Stimulated activated CD8-positive, alpha-beta memory T cell treated with anti-CD3 and anti-CD28 coated beads, Interleukin-15, amount 100 ng/mL, for 4 hours (primary cell): Measurements from ENCODE around the gene GID4.

ENCODE experiments used
- DNase-seq, 2 donors: peaks; one replicate each; pipeline ENCODE4 v3.0.0-alpha.2; 2020; ENCODE audit warnings: low read depth in 2 of 2

Gene GID4

DNA sequence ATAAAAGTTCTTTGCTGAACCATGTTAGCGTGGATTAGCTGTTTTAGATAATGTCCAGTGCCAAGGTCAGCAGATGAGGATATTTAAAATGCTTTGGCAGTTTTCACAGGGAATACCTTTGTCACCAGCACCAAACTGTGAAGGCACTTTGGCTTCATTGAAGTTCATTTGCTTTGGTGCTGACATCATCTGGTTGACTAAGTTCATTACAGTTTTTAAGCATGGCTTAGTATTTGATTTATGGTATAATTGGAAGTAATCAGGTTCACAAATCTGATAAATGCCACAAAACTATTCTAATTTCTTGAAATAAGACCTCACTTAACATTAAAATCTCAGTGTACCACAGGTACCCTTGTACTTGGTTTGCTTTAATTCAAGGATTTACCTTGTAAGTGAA lies 4.3 kb downstream of the GID4 start:
- no peak for DNase-seq

DNA sequence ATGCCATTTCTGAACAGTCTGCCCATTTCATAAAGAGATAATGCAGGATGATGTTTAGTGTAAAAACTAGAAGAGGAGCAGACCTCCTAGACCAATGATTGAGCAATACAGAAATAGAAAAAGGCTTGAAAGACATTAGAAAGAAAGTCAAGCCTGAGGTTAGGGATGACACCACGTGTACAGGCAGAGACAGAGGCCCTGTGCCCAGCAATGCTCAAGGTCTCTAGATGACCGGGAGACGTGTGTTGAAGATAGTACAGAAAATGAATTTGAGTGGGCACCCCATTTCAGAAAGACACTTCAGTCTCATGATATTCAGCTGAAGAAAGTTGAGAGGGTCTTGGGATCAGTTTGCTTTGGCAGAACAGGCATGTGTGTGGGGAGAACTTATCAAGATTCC lies 5.4 kb downstream of the GID4 start:
- DNase-seq, result no peak

DNA sequence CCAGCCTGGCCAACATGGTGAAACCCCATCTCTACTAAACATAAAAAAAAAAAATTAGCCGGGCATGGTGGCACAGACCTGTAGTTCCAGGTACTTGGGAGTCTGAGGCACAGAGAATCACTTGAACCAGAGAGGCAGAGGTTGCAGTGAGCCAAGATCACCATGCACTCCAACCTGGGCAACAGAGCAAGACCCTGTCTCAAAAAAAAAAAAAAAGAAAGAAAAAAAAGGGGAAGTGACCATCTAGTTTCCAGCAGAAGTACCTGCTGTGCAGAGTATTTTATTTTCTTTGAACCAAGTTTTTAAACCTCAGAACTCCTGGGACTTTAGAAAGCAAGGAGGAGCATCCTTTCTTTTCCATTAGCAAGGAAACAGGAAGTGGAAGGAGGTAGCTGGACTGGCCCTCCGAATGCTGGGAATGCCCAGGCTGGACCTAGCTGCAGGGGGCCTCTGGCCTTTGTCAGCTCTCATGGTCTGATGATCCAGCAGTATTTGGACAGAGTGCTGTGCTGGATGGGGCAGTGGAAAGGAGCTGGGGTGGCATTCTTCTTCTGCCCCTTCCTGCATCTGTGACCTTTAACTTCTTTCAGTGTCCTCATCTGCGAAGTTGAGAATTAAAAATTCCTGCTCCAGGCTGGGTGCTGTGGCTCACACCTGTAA lies 6.6 kb downstream of the GID4 start:
- DNase-seq, result no peak

DNA sequence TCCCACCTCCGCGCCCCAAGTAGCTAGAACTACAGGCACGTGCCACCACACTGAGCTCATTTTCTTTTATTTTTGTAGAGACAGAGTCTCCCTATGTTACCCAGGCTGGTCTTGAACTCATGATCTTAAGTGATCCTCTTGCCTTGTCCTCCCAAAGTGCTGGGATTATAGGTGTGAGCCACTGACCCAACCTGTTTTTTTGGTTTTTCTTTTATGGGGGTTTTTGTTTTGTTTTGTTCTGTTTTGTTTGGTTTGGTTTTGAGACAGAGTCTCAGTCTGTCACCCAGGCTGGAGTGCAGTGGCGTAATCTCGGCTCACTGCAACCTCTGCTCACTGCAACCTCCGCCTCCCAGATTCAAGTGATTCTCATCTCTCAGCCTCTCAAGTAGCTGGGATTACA lies 16.4 kb downstream of the GID4 start:
- no peak for DNase-seq

DNA sequence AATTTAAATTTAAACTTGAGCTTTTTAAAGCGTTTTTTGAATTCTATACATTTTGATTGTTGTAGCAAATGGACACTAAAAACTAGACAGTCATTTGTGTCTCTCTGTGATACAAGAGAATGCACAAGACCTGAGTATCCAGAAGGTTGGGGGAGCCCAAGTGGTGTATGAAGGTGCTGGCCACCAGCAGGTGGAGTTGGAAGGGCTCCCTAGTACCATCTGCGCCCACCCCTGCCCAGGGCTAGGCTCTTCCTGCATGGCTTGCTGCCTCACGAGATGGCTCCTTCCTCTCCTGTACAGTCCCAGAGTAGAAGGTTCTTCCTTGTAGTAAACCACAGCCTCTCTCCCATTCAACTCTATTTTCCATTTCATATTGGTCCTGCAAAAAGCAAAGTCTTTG lies 17.0 kb downstream of the GID4 start:
- DNase-seq, result no peak

DNA sequence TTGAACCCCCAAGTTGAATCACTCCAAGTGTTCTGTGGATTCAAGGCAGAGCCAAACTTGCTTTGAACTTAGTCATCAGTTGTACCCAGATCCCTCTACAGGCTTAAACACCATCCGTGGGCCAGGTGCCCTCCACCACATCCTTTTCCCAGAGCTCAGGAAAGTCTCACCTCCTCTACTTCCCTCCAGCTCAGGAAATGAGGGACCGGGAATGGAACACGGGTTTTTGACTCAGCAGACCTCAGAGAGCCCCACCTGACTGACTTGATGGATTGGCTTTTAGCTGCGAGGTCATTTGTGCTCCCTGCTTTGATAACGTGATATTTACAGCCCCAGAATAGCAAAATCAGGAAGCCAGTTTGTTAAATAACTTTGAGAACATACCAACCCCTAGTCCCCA lies 20.1 kb downstream of the GID4 start:
- DNase-seq, result no peak

DNA sequence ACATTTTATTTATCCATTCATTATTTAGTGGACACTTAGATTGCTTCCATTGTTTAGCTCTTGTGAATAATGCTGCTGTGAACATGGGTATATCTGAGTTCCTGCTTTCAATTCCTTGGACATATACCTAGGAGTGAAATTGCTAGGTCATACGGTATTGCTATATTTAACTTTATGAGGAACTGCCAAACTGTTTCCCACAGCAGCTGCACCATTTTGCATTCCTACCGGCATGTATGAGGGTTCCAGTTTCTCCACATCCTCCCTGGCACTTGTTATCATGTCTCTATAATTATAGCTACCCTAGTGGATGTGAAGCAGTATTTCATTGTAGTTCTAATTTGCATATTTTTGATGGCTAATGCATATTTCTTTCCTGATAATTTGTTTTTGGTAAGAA lies 24.8 kb downstream of the GID4 start:
- no peak for DNase-seq

DNA sequence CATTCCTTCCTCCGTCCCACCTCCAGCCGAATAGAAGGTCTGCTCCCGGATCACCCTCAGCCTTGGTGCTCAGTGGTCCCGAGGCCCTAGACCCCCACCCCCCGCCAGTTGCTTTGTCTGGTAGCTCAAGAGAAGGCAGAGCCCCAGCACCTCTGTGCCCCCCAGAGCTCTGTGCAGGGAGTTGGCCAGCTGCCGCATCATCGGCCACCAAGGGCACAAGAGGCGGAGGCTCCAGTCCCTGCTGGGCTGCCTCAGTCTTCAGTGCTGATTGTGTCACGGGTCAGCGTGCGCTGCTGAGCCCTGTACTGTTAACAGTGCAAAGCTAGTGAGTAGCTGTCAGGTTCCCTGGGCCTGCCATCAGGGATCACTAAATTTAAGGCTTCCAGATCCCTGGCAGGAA lies 26.3 kb downstream of the GID4 start:
- DNase-seq, result no peak

DNA sequence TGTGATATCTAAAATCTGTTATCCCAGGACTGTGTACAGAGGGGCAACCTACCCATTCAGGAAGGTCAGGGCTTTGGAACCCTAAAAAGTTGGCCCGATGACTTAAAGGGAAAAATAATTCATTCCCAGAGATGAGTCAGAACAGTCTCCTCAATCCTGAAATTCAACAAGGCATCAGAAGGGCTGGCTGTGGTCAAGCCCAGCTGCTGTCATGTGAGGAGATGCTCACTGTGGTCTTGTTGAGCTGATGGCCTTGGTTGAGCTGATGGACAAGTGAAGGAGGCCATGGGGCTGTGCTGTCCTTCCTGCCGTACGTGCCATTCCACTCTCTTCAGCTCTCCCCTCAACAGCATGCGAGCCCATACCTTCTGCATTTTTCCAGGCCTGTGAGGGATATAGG lies 27.7 kb downstream of the GID4 start:
- DNase-seq, result no peak

DNA sequence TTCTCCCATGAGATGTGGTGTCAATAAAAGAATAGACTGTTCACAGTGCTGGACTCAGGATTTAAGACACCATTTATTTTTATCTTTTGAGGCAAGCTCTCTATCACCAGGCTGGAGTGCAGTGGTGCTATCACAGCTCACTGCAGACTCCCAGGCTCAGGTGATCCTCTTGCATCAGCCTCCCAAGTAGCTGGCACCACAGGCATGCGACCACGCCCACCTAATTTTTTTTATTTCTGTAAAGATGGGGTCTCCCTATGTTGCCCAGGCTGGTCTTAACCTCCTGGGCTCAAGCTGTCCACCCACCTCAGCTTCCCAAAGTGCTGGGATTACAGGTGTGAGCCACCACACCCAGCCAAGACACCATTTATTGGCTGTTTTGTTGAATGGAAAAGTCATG lies 29.9 kb downstream of the GID4 start:
- no peak for DNase-seq

DNA sequence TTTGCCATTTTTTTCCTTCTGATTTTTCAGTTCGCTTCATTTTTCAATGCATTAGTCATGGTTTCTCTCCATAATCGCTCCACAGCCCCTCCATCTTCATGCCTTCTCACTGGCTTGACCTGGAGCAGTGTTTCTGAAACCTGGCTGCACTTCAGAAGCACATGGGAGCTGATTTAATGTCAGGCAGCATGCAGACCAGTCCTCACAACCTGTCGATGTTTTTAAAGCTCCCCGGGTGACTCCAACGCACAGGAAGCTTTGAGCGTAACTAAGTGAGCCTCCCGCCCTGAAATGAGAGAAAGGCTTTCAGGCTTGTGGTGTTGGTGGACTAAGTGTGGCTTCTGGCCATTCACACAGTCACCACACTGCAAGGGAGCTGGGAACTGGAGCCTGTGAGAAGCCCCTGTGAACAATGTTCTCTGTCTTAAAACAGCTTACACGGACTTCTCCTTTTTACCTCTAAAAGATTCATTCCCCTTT lies 31.7 kb downstream of the GID4 start:
- no peak for DNase-seq

DNA sequence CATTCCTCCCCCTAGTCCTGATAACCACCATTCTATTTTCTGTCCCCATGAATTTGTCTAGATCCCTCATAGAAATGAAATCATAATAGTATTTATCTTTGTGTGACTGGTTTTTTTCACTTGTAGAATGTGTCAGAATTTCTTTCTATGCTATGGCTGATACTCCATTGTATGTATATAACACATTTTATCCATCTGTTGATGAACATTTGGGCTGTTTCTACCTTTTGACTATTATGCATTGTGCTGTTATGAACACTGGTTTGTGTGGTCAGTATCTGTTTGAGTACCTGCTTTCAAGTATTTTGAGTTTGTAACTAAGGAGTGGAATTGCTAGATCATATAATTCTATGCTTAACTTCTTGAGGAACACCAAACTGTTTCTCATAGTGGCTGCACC lies 32.5 kb downstream of the GID4 start:
- DNase-seq, result no peak

DNA sequence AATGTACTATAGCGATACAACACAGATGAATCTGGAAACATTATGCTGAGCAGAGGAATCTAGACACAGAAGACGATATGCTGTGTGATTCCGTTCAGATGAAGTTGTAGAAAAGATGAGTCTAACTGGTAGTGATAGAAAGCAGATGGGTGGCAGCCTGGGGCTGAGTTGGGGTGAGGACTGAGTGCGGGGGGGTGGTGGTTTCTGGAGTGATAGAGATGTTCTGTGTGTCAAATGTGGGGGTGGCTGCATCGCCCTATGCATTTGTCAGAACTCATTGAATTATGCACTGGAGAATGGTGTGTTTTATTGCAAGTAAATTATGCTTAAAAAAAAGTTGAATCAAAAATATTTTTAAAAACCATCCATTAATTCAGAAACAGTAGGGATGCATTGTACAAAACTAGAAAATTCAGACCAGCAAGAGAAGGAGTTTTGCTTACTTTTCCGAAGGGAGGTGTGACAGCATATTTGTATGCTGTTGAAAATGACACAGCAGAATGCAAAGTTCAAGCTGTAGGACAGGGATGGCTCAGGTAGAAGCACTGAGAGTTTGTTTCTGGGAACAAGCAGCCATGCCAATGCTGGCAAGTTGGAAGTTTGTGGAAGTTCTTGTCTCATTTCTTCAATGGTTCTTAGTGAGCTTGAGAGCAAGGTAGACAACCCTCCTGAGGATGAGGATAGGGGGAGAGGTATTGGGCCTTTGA lies 35.5 kb downstream of the GID4 start:
- no peak for DNase-seq

DNA sequence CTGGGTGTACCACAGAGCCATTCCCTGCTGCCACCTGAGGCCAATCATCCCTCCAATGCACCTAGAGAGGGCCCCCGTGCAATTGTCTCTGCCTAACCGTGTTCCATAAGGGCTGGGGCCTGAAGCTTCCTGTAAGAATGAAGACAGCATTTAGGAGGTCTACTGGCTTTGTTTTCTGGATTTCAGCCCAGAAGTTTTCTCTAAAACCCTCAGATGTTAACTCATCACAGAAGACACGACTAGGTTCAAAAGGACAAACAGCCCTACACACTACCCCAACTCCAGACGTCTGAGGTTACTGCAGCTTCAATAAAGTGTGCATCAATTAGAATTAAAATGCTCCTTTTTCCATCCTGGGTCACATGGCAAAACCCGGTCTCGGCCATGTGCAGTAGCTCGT lies 37.7 kb downstream of the GID4 start:
- DNase-seq, result no peak

DNA sequence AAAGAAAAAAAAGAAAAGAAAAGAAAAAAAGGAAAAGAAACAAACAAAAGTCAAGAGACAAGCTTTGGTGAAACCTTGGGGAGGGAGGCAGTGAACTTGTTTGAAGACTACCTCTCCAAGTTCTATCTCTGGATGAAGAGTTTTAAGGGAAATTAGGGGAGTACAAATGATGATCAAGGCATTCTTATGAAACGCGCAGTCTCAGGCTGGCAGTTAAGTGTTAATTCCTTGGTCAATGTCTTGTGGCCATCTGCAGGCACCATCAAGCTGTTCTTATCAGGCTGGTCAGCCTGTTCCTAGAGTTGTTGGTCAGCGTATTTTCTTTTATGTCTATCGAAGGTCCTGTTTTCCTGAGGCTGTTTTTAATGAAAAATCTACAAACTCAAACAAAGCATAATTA lies 40.3 kb downstream of the GID4 start:
- no peak for DNase-seq

DNA sequence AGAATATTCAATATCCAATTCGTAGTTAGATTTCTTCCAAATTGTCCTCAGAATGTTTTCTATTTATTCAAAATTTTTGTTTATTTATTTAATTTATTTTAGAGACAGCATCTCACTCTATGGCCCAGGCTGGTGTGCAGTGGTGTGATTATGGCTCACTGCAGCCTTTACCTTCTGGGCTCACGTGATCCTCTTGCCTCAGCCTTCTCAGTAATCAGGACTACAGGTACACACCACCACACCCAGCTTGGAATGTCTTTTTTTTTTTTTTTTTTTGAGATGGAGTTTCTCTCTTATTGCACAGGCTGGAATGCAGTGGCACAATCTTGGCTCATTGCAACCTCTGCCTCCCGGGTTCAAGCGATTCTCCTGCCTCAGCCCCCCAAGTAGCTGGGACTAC lies 45.0 kb downstream of the GID4 start:
- no peak for DNase-seq

DNA sequence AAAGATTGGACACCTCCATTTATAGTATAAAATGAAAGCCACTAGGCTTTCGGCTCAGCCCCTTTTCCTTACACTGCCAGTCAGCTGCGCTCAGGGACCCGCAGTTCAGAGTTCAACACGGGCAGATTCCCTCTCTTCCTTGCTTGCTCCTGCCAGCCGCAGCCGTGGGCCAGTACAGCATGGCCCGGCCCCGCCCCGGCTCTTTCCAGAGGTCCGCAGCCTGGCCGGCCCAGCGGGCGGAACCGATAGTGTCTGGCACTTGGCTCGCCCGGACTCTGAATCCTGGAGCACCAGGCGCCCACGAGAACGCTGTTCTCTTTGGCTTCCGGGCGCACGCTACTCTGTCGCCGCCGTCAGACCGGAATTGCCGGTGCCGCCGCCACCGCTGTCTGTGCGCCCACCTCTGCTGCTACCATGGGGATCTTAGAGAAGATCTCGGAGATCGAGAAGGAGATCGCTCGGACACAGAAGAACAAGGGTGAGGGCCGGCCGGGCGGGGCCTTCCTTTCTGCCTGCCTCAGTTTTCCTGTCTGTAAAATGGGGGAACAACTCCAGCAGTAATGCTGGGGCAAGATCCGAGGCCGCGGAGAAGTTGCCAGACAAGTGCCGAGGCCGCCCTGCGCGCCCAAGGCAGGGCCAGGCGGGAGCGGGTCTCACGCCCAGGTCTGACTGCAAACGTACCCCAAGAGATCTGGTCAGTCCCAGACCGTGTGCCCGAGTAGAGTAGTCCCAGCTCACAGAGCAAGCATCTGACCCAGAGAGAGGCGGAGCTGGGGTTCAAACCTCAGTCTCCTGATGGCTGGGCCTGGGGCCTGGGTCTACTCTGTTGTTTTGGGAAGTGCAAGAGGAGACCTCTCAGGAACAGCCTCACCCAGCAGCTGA lies 48.6 kb downstream of the GID4 start, which contains the start of gene DRG2:
TSS of gene DRG2 (plus strand) at position 339 of the 882 bp plus-strand sequence. CDS start at position 415, 76 bp downstream.
- DNase-seq, result peak; percentile 72 to 73

DNA sequence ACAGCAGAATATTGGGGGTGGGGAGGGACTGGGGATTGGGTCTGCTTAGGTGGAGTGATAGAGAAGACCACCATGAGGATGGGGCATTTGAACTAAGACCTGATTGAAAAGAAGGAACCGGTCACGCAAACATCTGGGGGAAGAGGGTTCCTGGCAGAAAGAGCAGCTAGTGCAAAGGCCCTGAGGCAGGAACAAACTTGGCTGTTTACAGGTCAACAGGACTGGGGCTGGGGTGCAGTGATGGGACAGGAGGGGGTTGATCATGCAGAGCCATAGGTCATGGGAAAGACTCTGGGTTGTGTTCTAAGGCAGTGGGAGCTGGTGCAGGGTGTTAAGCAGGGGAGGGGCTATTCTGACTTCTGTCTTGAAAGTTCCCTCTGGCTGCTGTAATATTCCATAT lies 50.4 kb downstream of the GID4 start:
- no peak for DNase-seq

DNA sequence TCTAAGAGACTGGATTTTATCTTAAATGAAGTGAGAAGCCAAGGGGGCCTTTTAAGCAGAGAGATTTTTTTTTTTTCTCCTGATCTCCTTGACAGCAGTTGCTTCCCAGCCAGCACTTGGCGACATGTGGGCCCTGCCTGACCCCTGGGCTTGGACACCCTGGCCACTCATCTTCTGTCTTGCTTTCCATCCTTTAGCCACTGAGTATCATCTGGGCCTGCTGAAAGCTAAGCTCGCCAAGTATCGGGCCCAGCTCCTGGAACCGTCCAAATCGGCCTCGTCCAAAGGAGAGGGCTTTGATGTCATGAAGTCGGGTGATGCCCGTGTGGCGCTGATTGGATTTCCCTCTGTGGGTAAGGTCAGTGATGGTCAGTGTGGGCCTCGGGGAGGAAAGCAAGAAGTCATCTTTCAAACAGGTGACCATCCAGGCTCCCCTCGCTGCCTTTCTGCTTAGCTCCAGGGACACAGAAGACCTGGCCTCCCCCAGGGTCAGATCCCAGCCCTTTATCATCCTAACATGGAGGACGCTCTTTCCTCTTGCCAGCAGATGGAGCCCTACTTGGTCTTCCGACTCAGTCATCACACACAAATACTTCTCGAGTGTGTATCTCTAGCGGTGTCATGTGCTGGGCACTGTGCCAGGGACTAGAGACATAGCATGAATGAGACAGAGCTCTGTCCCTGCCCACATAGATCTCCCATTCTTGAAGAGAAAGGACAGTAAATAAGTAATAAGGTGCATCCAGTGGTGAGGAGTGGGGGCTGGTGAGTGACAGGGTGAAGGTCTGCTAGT lies 54.6 kb downstream of the GID4 start:
- DNase-seq, result no peak

DNA sequence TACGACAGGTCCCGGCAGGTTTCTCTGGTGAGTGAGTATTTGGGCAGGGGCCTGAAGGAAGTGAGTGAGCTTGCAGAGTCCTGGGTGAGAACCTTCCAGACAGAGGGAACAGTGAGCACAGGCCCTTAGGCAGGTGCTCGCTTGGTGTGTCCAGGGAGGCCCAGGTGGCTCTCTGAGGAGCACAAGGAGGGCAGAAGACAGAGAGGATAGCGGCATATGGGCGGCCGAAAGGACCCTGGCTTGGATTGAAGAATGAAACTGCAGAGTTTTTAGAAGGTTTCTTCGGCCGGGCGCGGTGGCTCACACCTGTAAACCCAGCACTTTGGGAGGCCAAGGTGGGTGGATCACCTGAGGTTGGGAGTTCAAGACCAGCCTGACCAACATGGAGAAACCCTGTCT lies 55.2 kb downstream of the GID4 start:
- no peak for DNase-seq

DNA sequence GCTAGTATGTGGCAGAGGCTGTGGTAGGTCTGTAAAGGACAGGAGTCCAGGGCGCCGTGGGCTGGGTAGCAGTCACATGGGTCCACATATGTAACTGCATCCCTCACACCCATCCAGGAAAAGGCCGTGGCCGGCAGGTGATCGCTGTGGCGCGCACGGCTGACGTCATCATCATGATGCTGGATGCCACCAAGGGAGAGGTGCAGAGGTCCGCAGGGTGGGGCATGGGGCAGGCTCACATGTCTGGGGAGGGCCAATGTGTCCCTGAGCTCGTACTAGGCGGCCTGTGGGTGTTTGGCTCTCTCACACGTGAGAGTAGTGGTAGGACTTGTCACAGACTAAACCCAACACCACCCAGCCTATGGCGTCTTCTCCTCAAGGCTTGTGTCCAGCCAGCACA lies 60.3 kb downstream of the GID4 start:
- no peak for DNase-seq

DNA sequence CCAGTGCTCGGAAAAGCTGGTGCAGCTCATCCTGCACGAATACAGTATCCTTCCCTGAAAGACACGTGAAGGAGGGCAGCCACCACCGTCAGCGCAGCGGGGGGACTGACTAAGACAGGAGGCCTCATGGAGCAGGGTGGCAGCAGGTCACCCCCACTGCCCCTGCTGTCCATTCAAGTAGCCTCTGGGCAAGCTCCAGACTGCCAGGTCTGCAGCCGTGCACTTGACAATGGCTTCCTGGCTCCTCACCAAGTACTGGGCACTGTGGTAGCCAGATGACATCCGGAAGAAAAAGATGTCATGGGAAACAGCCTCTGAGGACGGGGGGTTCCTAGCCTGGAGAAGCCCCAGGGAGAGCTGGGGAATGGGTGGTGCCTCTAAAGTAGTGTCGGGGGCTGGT lies 61.4 kb downstream of the GID4 start:
- no peak for DNase-seq
